Stimulated activated naive CD4-positive, alpha-beta T cell (primary cell): ENCODE data around the gene NACC1.

Experiments
- DNase-seq, 6 experiments: peaks; one replicate each; lab custom pipeline; 2025; lab: John Stamatoyannopoulos, UW

The NACC1 gene

DNA sequence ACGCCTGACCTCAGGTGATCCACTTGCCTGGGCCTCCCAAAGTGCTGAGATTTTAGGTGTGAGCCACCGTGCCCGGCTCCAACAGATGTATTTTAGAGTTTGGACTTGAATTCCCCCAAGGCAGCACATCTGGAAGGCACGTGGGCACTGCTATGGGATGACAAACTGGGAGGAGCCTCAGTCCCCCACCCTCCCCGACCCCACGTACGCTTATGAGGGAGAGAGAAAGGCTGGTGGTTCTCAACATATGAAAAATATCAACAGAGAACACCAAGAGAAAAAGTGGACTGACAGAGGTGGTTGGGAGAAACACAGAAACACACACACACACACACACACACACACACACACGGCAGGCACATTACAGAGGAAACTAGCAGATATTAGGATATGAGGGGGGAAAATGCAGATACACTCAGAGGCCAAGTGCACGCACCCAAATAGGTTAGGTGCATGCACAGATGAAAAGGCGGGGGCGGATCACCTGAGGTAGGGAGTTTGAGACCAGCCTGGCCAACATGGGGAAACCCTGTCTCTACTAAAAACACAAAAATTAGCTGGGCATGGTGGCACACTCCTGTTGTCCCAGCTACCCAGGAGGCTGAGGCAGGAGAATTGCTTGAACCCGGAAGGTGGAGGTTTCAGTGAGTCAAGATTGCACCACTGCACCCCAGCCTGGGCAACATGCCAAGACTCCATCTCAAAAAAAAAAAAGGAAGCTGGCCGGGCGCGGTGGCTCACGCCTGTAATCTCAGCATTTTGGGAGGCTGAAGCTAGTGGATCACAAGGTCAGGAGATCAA lies 28.9 kb downstream of the NACC1 start:
- DNase-seq: no peak

- peak in 1 of 6 experiments; percentile 29 for DNase-seq
These were observed 31.1 kb downstream of the NACC1 start for GRCh38 chr19:13149173-13149627.

DNA sequence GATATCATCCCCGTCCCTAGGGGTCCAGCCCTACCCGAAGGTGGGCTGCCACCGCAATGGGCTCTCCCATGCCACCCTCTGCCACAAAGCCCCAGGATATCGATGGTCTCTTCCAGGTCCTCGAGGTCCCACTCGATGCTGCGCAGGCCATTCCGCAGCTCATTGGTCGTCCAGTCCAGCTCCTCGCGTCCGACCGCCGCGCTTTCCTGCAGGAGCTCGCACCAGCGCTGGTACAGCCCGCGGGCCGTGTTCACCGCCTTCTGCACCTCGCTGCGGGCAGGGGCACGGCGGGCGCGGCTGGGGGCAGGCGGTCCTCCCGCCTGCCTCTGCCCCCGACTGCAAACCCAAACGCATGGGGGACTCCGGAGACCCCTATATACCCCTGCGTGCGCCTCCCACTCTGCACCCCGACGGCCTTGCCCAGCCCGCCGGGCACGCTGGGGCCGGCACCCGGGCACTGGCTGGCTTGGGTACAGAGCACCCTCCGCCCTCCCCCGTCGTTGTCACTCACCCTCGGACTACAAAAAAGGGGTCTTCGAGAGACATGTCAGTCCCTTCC lies 31.6 kb downstream of the NACC1 start:
- no peak for DNase-seq

DNA sequence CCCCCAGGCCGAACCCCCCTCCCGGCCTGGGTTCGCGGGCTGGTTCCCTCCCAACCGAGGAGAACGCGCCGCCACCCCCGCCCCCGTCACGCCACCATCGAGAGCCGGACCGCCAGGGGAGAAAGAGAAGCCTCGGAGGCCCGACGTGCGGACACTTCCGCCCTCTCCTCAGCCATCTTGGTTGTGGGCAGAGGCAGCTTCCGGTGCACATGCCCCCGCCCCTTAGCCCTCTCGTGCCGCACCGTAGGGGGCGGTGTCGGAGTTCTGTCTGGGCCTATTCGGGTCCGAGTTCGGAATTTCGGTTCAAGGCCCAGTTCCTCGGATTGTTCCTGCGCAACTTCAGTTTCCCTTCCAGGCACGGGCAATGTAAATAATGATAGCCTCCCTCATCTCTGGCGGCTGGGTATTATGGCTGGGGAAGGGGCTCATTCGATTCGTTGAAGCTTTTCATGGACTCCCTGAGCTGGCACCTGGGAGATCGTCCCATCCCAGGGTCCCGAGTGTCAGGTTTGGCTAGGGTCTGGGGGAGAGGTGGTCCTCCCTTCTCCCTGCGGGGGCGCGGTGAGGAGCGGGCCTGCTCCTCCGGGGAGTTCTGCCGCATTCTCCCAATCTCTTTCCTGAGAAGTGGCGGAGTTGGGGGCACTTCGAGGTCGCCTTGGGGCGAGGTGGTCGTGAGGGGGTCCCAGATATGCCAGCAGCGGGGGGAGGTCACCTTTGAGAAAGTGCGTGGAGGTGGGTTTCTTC lies 32.3 kb downstream of the NACC1 start, which contains the start of the genes IER2 and STX10:
Gene IER2, plus strand, starts transcription at position 225 of the 744 bp plus-strand sequence. CDS start 2,776 bp downstream, outside the sequence.
Gene STX10, minus strand, starts transcription at position 189 of the 744 bp plus-strand sequence. CDS start 202 bp downstream, outside the sequence.
- peak; percentile 85 to 92 (median 89) for DNase-seq

- peak in 4 of 6 experiments; percentile 30 to 53 (median 40) for DNase-seq
These were observed 33.0 kb downstream of the NACC1 start for GRCh38 chr19:13150931-13151604.

DNA sequence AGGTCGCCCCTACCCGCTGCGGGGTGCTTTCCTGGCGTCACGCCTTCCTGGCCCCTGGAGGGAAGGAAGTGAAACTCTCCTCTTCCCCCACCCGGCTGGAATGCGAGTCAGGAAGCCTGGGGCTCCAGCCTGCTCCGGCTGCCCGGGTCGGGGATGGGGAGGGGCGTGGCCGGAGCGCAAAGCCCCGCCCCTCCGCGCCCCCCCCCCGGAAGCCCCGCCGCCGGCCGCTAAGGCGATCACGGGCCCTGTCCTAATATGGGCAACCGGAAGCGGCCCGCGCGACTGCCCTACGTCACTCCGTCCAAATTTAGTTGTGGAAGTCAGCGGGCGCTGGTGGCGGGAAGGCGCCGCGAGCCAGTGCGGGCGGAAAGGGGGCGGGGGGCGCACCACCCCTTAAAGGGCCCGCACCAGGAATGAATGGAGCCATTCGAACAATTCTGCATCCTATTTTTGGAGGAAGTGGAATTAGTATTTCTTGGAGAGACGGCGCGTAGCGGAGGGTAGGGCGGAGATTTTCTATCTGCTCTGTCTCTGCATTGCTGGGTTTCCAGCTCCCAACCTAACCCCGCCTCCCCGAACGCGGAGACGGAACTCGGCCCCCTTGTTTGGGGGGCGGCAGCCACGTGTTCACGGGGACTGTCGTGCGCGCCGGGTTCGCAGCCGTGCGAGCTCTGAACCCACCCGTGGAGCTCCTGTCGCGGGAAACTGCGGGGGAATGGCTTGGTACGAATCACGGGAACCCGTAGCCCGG lies 33.7 kb downstream of the NACC1 start:
- DNase-seq: peak; percentile 92 to 95 (median 93)

- no peak for DNase-seq
These were observed 34.4 kb downstream of the NACC1 start for GRCh38 chr19:13152356-13152973.

DNA sequence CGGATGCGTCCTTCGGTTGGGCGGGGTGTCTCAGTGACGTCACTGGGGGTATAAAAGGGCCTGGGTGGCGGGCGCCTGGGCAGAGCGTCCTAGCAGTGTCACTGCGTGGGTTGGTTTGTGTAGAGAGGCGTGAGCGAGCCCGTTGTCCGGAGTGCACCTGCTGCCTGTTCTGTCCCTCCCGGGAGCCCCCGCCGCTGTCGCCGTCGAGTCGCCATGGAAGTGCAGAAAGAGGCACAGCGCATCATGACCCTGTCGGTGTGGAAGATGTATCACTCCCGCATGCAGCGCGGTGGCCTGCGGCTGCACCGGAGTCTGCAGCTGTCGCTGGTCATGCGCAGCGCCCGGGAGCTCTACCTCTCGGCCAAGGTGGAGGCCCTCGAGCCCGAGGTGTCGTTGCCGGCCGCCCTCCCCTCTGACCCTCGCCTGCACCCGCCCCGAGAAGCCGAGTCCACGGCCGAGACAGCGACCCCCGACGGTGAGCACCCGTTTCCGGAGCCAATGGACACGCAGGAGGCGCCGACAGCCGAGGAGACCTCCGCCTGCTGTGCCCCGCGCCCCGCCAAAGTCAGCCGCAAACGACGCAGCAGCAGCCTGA lies 35.0 kb downstream of the NACC1 start:
- peak; percentile 89 to 98 (median 95) for DNase-seq

DNA sequence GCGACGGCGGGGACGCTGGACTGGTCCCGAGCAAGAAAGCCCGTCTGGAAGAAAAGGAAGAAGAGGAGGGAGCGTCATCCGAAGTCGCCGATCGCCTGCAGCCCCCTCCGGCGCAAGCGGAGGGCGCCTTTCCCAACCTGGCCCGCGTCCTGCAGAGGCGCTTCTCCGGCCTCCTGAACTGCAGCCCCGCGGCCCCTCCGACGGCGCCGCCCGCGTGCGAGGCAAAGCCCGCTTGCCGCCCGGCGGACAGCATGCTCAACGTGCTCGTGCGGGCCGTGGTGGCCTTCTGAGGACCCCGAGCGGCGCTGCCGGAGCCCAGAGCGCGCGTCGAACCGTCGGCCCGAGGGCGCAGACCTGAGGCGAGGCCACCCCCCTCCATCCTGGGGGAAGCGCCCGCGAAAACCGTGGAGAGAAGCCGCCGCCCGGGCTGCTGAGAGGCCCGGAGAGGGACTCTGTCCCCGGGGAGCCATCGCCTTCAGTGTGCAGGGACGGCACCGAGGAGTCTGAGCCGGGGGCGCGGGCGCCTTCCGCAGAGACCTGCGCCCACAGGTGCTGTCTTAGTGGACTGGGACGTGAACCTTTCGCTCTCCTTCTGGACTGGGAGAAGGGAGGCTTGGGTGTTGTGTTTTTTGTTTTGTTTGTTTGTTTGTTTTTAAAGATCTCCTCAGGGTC lies 35.6 kb downstream of the NACC1 start:
- peak in 3 of 6 experiments; percentile 32 to 42 (median 36) for DNase-seq

DNA sequence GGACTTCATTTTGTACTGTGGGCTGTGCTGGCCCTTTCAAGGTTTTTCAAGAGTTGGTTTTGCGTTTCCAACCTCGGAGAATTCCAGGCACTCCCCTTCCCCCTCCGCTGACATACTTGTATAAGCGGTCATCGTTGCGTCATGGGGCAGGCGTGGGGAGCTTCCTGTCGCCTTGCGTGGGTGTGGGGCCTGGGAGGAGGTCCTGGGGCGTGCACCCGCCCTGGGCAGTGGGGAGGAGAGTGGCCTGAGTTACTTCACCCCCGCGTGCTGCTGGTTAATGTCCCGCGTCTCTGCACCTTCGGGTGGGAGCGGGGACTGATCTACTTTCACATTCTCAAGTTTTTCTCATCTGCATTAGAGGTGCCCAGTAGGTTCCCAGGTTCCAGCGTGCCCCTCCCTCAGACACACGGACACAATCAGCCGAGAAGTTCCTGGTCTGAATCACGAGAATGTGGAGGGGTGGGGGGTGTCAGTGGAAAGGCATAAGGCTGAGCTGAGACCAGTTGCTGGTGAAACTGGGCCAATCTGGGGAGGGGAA lies 36.2 kb downstream of the NACC1 start:
- peak in 5 of 6 experiments; percentile 24 to 64 (median 52) for DNase-seq

DNA sequence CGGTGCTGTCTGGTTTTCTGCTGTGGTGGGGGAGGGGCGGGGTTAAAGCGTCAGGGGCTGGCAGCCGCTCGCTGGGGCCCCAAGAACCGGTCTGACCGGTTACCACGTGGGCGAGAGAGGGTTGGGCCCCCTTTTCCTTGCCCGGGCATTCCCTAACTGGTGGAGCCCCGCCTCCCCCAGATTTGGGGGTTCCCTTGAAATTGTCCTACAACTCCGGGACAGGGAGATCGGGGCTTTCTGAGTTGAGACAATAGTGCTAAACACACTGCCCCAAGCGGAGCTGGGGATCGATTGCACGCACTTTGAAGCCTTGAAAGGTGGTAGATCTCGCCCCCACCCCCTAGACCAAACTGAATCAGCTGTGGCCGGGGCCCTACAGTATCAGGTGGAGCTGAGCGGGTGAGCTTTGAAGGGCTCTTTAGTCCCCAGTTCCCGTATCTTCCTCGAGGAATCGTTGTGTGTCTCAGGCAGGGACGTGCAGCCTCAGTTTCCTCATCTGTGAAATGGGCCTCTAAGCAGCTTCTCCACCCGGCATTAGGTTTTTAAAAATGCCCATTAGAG lies 36.9 kb downstream of the NACC1 start:
- DNase-seq: peak; percentile 60 to 81 (median 74)

- DNase-seq: peak; percentile 67 to 77 (median 75)
These were observed 37.7 kb downstream of the NACC1 start for GRCh38 chr19:13155472-13156359.

DNA sequence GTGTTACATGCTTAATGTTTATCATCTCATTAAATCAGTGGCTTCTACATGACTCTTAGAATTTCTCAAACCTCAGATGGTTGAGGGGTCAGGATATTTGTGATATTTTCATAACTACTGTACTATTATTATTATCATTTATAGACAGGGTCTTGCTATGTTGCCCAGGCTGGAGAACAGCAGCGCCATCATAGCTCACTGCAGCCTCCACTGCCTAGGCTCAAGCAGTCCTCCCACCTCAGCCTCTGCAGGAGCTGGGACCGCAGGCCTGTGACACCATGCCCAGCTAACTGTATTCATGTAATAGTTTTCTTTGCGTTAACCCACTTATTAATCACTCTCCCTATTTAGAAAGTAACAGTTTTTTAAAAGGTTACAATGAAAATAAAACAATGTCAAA lies 41.6 kb downstream of the NACC1 start:
- DNase-seq: no peak

GRCh38 chr19:13160557-13160956 lies 42.5 kb downstream of the NACC1 start:
- no peak for DNase-seq

- peak; percentile 63 to 88 (median 74) for DNase-seq
These were observed 44.9 kb downstream of the NACC1 start for GRCh38 chr19:13162724-13163608.

DNA sequence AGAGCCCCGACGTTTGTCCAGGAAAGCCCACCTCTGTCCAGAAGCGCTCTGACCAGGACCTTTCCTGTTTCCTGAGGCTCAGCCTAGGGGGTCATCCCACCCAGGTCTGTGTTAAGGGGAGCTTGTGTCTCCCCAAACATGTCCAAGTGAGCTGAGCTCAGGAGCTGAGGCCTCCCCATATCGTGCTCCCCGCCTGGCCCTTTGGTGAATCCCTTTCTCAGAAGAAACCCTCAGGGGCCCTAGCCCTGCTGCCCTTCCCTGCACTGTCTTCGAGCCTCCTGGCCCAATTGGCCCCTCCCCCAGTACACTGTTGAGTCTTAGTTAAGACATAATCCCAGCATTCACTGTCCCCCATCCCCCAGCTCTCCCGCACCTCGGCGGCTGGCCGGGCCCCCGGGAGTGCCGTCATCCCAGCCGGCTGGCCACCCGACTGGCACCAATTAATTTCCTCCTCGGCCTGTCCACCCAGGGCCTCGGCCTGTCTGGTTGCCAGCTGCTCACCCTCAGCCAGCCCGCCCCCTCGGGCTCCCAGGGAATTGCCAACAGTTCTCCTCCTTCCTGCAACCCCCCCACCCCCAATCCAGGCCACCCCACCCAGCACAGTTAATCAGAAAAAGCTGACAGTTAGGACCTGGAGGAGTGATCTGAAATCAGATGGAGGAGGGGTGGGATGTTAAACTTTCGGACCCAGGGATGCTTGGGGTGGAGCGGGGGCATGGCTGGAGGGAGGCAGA lies 45.7 kb downstream of the NACC1 start:
- peak in 5 of 6 experiments; percentile 9 to 58 (median 56) for DNase-seq
